Superior temporal gyrus (tissue), 1 donor: ENCODE results near the gene TIMM44.
A peak's percentile ranks its signal among the peaks of the same experiment; 100 is the strongest.
"Not testable (repeated sequence)": the region's sequence is repeated elsewhere in the genome, so short reads cannot be mapped to it uniquely, and the experiment has no call there.

ENCODE experiments used
- DNase-seq: peaks from one replicate; pipeline ENCODE4 v3.0.0-alpha.2; 2016; ENCODE audit errors: extremely low spot score

TIMM44 gene

GRCh38 chr19:7976461-7976860, 33.0 kb upstream of the TIMM44 start:
- DNase-seq: no peak

GRCh38 chr19:7975037-7975436, 31.6 kb upstream of the TIMM44 start:
- peak; percentile 43 for DNase-seq

- peak; percentile 79 for DNase-seq
These were observed 30.4 kb upstream of the TIMM44 start for GRCh38 chr19:7973883-7974282.

GRCh38 chr19:7971553-7972520, 28.4 kb upstream of the TIMM44 start:
- no peak for DNase-seq

- DNase-seq: peak; percentile 56
These were observed 27.4 kb upstream of the TIMM44 start for GRCh38 chr19:7970716-7971448.

- no peak for DNase-seq
These were observed 26.1 kb upstream of the TIMM44 start for GRCh38 chr19:7969555-7969939.

GRCh38 chr19:7968796-7969554, 25.5 kb upstream of the TIMM44 start:
- DNase-seq: no peak

- no peak for DNase-seq
These were observed 24.7 kb upstream of the TIMM44 start for GRCh38 chr19:7968008-7968795.

- DNase-seq: no peak
These were observed 22.6 kb upstream of the TIMM44 start for GRCh38 chr19:7965921-7966665.

- DNase-seq: no peak
These were observed 21.9 kb upstream of the TIMM44 start for GRCh38 chr19:7965259-7965841.

GRCh38 chr19:7963566-7963965, 20.1 kb upstream of the TIMM44 start:
- no peak for DNase-seq

GRCh38 chr19:7962644-7963268, 19.3 kb upstream of the TIMM44 start:
- DNase-seq: no peak

- no peak for DNase-seq
These were observed 18.6 kb upstream of the TIMM44 start for GRCh38 chr19:7961920-7962626.

- not testable (repeated sequence) for DNase-seq
These were observed 17.6 kb upstream of the TIMM44 start for GRCh38 chr19:7961082-7961481.

GRCh38 chr19:7959211-7959610, 15.7 kb upstream of the TIMM44 start:
- no peak for DNase-seq

GRCh38 chr19:7955696-7956095, 12.2 kb upstream of the TIMM44 start:
- no peak for DNase-seq

GRCh38 chr19:7953576-7953975, 10.1 kb upstream of the TIMM44 start:
- no peak for DNase-seq

- no peak for DNase-seq
These were observed 9.6 kb upstream of the TIMM44 start for GRCh38 chr19:7953060-7953459.

- DNase-seq: no peak
These were observed 4.5 kb upstream of the TIMM44 start for GRCh38 chr19:7947939-7948338.
